GM18868 (cell line): ENCODE results near the gene SKIL.
"Not testable (repeated sequence)": the region's sequence is repeated elsewhere in the genome, so short reads cannot be mapped to it uniquely, and the experiment has no call there.

Experiments
- ATAC-seq: cut with Tn5 transposase; IDR thresholded peaks from one replicate; pipeline ENCODE4 v1.9.1; 2021; ENCODE audit warnings: mild to moderate bottlenecking, moderate library complexity; ENCODE audit not compliant: unreplicated experiment

The SKIL gene, protein sequence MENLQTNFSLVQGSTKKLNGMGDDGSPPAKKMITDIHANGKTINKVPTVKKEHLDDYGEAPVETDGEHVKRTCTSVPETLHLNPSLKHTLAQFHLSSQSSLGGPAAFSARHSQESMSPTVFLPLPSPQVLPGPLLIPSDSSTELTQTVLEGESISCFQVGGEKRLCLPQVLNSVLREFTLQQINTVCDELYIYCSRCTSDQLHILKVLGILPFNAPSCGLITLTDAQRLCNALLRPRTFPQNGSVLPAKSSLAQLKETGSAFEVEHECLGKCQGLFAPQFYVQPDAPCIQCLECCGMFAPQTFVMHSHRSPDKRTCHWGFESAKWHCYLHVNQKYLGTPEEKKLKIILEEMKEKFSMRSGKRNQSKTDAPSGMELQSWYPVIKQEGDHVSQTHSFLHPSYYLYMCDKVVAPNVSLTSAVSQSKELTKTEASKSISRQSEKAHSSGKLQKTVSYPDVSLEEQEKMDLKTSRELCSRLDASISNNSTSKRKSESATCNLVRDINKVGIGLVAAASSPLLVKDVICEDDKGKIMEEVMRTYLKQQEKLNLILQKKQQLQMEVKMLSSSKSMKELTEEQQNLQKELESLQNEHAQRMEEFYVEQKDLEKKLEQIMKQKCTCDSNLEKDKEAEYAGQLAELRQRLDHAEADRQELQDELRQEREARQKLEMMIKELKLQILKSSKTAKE

DNA sequence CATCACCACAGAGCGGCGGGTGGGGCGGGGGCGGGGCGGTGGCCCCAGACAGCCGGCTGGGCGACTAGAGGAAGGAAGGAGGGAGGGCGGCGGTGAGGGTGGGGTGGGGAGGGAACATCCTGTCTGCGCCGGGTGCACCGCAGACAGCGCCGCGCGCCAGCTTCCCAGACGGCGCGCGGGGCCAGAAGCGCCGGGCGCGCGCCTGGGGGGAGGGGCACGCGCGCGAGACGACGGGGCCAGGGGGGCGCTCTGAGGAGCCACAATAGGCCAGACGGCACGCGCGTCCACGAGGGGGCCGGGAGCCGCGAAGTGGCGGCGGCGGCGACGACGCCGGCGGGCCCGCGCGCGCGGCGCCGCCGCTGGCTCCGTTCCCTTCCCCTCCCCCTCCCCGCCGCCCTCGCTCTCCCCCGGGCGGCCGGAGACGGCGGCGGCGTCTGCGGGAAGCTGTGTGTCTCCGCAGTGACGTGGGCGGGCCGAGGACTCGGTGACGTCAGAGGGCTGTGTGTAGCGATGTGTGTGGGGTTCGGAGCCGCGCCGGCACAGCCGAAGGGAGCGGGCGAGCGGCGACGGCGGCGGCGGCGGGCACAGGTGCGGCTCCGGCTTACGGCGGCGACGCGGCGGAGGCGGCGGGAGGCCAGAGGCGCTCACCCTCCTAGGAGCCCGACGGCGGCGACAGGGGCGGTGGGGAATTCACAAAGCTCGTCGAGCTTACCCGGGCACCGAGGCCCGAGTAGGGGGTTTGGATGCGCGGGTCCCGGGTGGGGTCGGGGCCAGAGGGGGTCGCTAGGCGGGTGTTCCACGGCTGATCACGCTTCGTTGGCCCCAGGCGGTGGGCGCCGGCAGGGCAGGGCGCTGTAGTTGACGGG is at the start of gene SKIL:
SKIL (plus strand) TSS at position 540 of the 866 bp plus-strand sequence. CDS start 2,617 bp downstream, outside the sequence.
- ATAC-seq, result peak; percentile 60

DNA sequence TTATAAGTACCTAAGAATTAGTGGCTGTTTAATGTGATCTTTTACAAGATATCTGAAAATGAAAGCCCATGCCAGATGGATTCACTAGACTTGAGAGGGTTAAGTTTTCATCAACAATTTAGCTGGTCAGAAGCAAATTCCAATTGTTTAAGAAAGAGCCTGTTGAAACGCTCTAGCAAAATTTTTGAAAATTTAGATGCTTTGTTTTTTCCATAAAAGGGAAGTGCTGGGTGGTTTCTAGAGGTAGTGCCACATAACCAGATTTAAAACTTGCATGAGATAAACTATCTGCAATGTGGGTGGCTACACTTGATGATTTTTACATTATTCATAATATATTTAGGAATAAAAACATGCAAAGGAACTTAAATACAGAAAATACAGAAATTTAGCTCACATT is 48.5 kb upstream of the SKIL start:
- no peak for ATAC-seq

DNA sequence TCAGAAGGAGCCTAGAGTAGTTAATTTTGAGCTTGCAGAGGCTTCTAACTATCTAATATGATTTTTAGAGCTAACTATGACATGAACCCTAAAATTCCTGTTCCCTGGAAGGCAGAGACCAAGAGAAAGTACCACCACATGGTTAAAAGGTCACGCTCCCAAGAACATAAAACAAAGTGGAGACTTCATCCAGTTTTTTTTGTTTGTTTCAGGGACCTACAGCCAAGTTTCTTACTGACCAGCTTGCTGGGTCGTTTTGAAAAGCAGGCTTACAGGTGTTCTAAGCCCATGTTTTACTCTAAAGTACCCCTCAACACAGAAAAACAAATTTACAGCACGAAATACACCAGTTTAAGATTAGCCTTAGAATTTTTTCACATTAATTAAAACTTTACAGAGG is 39.6 kb upstream of the SKIL start:
- no peak for ATAC-seq

DNA sequence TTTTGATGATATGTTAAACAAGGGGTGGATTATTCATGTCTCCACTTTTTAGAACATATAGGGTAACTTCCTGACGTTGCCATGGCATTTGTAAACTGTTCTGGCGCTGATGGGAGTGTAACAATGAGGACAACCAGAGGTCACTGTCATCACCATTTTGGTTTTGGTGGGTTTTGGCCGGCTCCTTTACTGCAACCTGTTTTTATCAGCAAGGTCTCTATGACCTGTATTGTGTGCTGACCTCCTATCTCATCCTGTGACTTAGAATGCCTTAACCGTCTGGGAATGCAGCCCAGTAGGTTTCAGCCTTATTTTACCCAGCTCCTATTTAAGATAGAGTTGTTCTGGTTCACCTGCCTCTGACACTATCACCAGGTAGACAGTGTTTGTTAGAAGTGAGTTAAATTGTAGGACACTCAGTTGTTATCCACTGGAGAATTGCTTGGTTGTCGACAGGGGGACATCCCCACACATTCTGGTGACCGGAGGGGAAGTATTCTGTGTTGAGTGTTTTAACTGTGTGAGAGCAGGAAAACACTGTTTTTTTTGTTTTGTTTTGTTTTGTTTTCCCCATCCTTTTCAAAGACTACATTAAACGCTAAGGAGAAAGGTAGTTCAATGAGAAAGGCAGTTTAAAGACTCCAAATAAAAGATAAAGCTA is 36.9 kb upstream of the SKIL start:
- no peak for ATAC-seq

DNA sequence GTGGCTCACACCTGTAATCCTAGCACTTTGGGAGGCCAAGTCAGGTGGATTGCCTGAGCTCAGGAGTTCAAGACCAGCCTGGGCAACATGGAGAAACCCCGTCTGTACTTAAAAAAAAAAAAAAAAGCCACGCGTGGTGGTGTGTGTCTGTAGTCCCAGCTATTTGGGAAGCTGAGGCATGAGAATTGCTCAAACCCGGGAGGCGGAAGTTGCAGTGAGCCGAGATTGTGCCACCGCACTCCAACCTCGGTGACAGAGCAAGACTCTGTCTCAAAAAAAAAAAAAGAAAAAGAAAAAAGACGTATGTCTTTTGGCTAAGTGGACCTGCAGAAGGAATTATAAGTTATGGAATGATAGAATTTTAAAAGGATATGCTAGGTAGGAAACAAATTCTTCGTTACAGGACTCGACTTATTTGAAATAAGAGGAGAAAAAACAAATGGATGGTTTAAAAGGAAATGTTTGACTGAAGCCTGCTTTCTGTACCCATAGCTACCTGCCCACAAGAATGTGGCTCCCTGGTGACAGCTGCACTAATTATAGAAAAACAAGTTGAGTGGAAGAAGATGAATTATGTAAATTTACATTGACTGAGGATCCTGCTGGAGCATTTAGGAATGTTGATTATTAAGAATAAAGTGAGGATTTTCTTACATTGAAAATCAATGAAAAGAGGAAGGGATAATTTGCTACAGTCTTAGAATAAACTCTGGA is 36.0 kb upstream of the SKIL start:
- ATAC-seq, result no peak

DNA sequence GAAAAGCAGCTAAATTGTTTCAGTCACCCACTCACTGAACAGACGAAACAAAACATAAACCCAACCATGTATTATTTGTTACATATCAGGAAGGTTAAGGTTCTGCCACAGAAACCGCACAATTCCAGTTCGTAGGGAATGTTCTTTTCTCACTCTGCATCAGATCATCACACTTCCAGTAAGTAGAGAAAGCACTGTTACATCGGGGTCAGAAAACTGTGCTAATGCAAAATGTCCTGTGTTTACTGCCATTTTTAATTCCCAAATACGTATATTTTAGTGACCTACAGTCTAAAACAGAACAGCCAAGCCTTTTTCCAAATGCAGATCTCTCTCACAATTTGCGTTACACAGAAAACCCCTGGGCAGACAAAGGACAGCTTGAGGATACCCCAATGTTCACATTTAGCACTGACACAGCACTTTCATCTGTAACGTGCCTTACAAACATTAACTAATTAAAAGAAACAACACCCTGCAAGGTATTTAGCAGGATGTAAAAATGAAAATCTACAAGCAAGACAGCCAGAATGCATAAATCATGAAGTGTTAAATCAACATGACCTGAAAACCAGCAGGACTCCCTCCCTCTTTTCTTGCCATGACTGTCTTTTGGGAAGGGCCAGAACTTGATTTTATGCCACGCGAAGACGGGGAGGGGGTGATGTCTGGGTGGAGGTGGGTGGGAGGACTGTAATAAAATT is 34.8 kb upstream of the SKIL start:
- no peak for ATAC-seq

DNA sequence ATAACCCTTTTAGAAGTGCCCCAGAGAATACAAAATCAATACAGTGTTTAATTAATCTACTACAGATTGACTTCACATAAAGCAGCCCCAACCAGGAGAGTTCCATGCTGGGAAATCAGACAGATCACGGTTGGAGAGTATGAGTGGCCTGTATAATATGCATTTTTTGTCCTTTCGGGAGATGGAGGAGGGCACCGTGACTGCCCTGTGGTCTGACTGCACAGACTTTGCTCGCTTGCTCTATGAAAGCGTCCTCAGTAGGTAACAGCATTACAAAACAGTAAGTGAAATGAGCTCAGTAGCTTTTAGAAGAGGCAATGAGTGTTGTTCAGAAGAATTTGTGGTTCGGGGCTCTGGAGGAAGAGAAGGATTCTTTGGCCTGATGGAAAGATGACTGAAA is 34.2 kb upstream of the SKIL start:
- ATAC-seq, result no peak

DNA sequence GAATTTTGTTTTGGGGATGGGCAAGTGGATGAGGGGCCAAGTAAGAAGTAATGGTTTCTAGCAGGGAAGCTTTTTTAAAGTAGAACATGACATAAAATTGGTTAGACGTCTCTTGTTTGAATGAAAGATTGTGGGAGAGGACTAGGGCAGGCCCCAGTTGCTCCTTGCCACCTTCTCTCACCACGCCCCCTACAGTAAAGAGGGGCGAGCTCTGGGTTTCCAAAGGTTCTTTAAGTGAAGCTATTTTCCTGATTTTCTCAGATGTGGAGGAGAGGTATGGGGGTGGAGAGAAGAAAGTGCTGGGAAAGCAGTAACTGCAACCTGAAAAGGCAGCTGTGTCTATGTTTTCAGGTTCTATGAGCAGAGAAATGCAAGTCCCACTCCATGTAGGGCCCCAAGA is 32.6 kb upstream of the SKIL start:
- no peak for ATAC-seq

DNA sequence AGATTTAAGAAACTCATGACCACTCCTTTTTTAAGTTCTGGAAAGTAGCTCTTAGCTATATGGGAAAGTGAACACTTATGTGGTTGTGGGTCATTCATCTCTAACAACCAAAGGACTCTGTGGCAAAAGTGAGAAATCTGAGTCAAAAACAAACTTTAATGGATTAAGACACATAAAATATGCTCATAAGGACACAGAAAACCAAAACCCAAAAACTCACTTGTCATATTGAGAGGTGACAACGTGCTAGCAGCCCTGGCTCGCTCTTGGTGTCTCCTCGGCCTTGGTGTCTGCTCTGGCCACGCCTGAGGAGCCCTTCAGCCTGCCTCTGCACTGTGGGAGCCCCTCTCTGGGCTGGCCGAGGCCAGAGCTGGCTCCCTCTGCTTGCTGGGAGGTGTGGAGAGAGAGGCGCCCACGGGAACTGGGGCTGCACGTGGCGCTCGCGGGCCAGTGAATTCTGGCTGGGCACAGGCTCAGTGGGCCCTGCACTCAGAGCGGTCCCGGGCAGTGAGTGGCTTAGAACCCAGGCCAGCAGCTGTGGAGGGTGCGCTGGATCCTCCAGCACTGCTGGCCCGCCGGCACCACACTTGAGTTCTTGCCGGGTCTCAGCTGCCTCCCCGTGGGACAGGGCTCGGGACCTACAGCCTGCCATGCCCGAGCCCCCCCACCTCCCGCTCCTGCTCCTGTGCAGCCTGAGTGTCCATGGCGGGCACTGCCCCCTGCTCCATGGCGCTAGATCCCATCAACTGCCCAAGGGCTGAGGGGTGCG is 30.3 kb upstream of the SKIL start:
- no peak for ATAC-seq

DNA sequence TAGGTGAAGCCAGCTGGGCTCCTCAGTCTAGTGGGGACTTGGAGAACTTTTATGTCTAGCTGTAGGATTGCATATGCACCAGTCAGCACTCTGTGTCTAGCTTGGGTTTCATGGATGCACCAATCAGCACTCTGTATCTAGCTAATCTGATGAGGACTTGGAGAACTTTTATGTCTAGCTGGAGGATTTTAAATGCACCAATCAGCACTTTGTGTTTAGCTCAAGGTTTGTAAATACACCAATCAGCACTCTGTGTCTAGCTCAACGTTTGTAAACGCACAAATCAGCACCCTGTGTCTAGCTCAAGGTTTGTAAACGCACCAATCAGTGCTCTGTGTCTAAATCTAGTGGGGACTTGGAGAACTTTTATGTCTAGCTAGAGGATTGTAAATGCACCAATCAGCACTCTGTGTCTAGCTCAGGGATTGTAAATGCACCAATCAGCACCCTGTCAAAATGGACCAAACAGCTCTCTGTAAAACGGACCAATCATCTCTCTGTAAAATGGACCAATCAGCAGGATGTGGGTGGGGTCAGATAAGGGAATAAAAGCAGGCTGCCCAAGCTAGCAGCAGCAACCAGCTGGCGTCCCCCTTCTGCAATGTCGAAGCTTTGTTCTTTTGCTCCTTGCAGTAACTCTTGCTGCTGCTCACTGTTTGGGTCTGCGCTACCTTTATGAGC is 29.5 kb upstream of the SKIL start:
- not testable (repeated sequence) for ATAC-seq

DNA sequence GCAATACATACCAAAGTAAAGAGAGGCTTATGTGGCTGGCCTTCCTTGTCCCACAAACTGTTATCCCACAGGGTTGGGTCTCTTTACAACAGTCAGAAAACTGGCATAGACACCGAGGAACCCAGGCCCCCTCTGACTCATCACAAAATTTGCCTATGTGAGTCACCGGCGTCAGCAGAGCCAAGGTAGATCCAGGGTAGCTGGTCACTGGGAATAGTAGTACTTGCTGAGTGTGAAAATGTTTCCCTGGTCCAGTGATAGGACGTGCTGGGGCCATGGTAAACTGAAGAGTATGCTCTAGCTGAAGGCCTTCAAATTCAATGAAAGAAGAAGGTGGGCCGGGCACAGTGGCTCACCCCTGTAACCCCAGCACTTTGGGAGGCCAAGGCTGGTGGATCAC is 27.1 kb upstream of the SKIL start:
- peak; percentile 72 for ATAC-seq

DNA sequence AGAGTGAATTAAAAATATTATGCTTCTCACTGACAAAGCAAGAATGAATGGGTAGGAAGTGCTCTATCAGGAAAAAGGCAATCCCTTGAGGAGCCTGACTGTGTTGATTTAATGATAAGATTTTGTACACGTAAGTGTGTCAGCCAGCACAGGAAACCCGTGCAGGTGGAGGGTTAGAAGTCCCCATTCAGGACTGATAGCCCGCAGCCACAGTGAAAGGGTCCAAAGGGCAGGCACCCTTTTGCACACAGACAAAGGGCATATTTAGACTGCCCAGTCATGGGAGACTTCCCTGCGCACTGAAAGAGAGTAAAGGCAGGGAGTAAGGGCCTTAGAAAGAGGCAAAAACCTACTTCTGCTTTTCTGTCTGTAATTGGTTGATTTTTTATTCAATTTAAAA is 26.4 kb upstream of the SKIL start:
- ATAC-seq, result peak; percentile 64

DNA sequence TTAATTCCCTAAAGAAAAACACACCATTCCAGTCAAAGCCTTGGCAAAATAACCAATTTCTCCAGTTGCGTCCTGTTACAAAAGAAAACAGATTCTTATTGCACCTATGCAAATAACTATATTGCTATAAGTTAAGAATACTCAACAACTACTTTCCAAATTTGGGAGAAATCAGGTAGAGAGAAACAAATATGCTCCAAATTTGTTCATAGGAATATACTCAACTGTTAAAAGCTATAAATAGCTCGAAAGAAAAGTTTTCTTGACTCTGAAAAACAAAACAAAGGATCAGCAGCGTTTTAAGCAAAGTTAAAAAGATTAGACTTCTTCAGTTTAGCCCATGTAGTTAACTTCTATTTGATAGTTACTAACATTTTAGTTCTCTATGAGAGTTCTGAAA is 20.1 kb upstream of the SKIL start:
- ATAC-seq, result no peak

DNA sequence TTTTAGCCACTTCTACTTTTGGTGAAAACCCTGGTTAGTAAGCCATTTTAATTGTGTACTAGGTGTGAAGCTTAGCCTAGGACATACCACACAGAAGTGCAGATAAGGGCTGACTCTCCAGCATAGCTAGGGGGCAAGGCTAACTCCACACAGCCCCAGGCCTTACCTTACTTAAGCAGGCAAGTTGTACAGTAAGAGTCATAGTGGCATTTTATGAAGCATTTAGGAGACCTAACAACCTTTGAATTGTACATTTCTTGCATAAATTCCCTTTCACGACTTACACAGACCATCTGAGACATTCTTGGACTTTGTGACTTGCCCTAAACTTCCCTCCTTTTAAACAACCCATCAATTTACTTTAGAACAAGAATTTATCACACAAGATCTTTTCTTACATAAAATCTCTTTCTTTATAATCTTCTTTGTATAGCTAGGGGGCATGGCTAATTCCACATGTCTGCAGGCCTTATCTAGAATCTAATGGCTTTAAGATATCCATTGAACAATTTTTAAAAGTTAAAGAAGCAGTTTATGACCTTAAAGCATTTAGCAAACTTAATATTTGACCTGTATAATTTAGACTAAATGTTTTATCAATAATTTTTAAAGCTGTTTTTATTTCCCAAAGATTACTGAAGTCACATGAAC is 18.7 kb upstream of the SKIL start:
- ATAC-seq, result no peak

DNA sequence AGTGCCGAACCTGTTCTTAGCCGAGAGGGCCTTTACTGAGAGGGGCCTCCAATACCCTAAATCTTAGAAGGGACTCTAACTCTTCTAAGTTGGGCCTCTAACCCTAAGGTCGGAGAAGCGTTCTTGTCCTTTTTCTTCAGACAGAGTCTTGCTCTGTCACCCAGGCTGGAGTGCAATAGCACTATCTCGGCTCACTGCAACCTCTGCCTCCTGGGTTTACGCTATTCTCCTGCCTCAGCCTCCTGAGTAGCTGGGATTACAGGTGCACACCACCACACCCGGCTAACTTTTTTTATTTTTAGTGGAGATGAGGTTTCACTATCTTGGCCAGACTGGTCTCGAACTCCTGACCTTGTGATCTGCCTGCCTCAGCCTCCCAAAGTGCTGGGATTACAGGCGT is 15.2 kb upstream of the SKIL start:
- ATAC-seq, result not testable (repeated sequence)

DNA sequence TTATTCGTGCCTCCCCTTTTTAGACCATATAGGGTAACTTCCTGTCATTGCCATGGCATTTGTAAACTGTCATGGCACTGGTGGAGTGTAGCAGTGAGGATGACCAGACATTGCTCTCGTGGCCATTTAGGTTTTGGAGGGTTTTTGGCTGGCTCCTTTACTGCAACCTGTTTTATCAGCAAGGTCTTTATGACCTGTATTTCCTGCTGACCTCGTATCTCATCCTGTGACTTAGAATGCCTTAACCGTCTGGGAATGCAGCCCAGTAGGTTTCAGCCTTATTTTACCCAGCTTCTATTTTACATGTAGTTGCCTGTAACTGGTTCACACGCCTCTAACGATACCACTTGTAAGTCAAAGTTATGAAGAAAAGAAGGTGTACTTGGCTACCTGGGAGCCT is 13.7 kb upstream of the SKIL start:
- not testable (repeated sequence) for ATAC-seq

DNA sequence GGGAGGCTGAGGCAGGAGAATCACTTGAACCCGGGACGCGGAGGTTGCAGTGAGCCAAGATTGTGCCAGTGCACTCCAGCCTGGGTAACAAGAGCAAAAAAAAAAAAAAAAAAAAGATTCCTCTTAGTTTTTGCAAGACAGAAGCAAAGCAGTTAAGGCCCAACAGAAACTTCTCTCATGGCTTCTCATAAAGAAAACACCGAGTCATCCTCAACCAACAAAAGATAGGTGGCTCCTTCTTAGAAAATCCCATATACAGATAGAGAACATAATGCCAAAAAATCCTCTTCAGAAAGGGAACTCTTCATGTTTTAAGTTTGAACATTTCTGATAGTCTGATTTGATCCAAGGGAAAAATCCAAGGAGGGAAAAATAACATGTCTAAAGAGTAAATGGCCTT is 12.5 kb upstream of the SKIL start:
- ATAC-seq, result no peak
